C4-2B (cell line): ENCODE results near the gene PRKCH.
A peak's percentile ranks its signal among the peaks of the same experiment; 100 is the strongest.

Source experiments
- H3K27ac ChIP-seq: fragments of 450-650 bp; 2 replicates; pipeline ENCODE4 v1.5.1; 2017
- ZFX ChIP-seq: fragments of 450-650 bp; IDR thresholded peaks from 2 replicates; pipeline ENCODE4 v1.6.1; 2017
- TF ChIP-seq, protein P1 (sequence below): fragments of 450-650 bp; conservative IDR thresholded peaks from 2 replicates; pipeline ENCODE4 v1.5.1; 2017; ENCODE audit warnings: mild to moderate bottlenecking

PRKCH gene

DNA sequence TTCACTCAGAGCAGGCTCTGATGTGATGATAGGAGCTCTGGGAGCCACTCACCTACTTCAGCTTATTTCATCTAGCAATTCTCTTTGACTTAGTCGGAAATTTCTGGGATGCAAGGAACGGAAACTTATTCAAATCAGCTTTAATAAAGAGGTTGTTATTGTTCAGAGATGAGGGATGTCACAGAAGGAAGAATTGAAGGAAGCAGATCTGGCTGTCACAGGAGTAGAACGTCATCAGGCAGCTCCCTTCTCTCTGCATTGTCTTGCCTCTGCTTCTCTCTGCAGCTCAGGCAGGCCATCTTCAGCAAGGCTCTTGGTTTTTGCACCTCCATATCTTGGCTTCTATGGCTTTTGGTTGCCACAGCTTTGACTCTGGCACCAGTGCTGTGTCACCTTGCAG is 32.7 kb upstream of the PRKCH start:
- TF ChIP-seq ZFX, result no peak
- TF ChIP-seq, protein P1, sequence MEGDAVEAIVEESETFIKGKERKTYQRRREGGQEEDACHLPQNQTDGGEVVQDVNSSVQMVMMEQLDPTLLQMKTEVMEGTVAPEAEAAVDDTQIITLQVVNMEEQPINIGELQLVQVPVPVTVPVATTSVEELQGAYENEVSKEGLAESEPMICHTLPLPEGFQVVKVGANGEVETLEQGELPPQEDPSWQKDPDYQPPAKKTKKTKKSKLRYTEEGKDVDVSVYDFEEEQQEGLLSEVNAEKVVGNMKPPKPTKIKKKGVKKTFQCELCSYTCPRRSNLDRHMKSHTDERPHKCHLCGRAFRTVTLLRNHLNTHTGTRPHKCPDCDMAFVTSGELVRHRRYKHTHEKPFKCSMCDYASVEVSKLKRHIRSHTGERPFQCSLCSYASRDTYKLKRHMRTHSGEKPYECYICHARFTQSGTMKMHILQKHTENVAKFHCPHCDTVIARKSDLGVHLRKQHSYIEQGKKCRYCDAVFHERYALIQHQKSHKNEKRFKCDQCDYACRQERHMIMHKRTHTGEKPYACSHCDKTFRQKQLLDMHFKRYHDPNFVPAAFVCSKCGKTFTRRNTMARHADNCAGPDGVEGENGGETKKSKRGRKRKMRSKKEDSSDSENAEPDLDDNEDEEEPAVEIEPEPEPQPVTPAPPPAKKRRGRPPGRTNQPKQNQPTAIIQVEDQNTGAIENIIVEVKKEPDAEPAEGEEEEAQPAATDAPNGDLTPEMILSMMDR, result no peak
- no peak overlapping the region for H3K27ac ChIP-seq

DNA sequence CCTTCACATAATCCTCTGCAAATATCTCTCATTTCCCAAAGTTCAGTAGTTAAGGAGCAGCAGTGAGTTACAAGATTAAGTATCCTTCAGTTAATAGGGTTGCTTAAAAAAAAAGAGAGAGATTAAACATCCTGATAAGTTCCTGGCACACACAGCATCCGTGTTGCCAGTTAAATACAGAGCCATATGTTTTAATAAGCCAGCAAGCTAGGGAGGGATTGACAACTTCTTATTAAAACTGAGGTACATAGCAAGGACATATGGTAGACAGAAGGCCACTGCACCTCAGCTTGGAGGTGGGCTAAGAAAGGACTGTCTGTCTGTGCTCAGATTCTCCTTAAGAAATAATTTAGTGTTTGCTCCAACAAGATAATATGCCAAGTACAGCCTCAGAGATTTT is 30.7 kb upstream of the PRKCH start:
- TF ChIP-seq ZFX, result no peak
- TF ChIP-seq, protein P1, result no peak
- H3K27ac ChIP-seq, result peak overlapping the region; percentile 23; the same call in 1 of the 2 replicates

DNA sequence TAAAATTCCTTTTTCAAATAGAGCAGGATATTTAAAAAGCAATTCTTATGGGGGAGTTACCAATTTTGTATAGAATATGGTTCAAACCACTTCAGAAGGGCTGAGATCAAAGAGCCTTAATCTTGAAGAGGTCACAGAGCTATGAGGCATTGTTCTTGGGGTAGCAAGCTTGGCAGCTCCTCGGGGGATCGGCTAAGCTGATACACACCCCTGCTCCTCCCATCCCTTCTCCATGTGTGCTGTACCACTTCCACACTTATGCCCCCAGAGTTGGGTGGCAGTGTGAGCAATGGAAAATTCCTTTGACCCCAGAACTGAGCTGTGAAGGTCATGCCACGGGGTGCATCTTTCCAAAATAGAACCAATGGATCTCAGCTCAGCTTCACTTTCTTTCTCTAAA is 25.2 kb upstream of the PRKCH start:
- no peak overlapping the region for H3K27ac ChIP-seq
- TF ChIP-seq, protein P1, result no peak
- TF ChIP-seq ZFX, result no peak

DNA sequence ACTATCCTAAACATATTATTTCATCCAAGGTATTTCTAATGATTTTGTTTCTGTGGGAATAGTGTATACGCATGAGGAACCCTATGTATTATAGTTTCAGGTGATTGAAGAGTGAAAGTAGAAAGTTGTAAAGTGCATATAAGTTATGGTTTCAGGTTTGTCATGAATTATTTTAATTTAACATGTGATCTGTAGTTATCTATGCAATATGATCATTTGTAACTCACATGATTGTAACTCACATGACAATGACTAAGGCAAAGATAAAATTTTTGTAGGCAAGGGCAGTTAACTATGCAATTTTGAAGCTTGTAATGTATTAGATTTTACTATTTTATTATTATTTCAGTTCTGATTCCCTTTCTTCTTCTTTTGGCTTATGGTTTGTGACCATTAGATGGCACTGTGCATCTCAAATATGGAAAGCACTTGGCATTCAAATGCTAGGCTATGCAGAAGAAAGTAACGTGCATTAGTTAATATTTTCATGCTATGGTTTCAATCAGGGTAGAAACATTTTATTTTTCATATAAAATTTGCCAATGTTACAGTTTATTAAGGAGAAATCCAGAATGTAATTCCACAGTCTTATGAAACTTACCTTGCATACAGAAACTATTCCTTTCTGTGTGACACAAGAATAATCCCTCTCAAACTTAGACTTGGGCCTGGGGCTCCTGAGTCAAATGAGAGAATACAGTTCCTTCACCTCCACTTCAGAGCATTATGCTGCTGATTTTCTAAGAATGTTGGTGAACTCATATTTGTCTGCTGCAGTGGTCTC is 24.5 kb upstream of the PRKCH start:
- TF ChIP-seq, protein P1, result peak; percentile 88
- TF ChIP-seq ZFX, result no peak
- H3K27ac ChIP-seq, result no peak overlapping the region

DNA sequence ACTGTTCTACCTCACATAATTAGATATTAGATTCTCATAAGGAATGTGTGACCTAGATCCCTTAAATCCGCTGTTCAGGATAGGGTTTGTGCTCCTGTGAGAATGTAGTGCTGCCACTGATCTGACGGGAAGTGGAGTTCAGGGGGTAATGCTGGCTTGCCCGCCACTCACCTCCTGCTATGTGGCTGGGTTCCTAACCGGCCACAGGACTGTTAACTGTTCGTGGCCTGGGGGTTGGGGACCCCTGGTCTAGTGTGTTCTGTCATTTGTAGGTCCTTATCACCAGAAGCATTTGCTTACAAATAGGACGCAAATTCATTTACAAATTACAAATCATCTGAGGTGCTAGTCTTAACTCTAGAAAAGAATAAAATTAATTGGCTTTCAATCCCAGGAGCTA is 23.8 kb upstream of the PRKCH start:
- H3K27ac ChIP-seq, result no peak overlapping the region
- TF ChIP-seq ZFX, result no peak
- TF ChIP-seq, protein P1, result no peak

DNA sequence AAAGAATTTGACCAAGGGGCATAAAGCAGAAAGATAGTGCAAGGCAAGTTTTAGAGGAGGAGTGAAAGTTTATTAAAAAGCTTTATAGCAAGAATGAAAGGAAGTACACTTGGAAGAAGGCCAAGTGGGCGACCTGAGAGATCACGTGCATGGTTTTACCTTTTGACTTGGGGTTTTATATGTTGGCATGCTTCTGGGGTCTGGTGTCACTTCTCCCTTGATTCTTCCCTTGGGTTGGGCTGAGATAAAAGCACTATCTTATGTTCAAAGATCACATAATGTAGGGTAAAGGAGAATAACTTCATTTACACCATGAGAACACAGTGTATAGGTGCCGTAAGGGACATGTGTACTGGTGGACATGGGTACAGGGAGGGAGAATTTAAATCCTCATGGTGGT is 22.6 kb upstream of the PRKCH start:
- no peak overlapping the region for H3K27ac ChIP-seq
- no peak for TF ChIP-seq ZFX
- TF ChIP-seq, protein P1, result no peak

DNA sequence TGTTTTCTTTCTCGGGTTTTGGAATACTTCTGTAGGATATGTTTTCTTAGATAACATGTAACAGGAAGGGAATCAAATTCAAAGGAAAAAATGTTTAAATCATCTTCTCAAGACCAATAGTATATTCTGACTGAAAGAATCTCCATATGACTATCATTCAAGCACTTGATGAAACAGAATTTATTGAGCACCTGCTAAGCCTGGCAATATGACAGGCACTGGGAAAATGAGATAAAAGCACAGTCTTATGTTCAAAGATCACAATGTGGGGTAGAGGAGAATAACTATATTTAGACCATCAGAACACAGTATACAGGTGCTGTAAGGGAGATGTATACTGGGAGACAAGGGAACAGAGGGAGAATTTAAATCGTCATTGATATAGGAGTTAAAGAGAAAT is 21.2 kb upstream of the PRKCH start:
- no peak overlapping the region for H3K27ac ChIP-seq
- TF ChIP-seq ZFX, result no peak
- TF ChIP-seq, protein P1, result no peak
